ENCODE results near the gene ZSCAN26.

ZSCAN26 gene

DNA sequence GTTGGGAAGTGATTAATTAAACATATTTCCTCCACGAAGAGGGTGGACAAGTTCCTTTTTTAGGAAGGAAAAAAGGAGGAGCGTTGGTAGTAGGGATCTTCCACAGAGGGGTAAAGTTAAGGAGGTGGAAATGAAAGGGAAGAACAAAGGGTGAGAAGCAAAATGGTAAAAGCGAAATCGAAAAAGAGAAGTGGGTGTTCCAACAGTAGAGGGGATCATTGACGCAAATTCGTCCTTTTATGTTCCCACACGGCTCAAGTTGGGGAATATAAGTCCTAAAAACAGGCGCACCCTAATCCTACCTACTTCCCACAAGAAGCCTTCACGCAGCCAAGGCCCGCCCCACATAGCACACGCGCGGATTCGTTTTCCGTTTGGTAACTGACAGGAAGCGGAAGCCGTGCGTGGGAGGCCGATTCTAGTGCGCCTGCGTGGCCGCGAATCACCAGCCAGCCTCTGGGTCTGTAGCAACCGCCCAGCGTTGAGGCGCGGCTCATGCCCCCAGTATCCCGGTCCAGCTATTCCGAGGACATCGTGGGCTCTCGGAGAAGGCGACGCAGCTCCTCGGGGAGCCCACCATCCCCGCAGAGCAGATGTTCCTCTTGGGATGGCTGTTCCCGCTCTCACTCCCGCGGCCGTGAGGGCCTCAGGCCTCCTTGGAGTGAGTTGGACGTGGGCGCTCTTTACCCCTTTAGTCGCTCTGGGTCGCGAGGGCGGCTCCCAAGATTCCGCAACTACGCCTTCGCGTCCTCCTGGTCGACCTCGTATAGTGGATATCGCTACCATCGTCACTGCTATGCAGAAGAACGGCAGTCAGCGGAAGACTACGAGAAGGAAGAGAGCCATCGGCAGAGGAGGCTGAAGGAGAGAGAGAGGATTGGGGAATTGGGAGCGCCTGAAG, 7.8 kb upstream of the ZSCAN26 start, which contains the start of gene NKAPL:
TSS of gene NKAPL (plus strand) at position 421 of the 901 bp plus-strand sequence. CDS start at position 496, 75 bp downstream.
- TF ChIP-seq, protein P1, sequence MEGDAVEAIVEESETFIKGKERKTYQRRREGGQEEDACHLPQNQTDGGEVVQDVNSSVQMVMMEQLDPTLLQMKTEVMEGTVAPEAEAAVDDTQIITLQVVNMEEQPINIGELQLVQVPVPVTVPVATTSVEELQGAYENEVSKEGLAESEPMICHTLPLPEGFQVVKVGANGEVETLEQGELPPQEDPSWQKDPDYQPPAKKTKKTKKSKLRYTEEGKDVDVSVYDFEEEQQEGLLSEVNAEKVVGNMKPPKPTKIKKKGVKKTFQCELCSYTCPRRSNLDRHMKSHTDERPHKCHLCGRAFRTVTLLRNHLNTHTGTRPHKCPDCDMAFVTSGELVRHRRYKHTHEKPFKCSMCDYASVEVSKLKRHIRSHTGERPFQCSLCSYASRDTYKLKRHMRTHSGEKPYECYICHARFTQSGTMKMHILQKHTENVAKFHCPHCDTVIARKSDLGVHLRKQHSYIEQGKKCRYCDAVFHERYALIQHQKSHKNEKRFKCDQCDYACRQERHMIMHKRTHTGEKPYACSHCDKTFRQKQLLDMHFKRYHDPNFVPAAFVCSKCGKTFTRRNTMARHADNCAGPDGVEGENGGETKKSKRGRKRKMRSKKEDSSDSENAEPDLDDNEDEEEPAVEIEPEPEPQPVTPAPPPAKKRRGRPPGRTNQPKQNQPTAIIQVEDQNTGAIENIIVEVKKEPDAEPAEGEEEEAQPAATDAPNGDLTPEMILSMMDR (IDR thresholded peaks at IDR 0.05): no peak
- Histone ChIP-seq H3K36me3 (no peaks in the 10 kb centered on the region), H3K27ac (no peak within 1 kb of the TSS), H3K9me3 (peaks cover 0 to 13% (median 6%) of the 10 kb centered on the region in 3 donors), H3K27me3 (no peaks in the 10 kb centered on the region), H3K4me1 (peaks cover 0 to 9% (median 3%) of the 10 kb centered on the region in 4 donors), H3K4me3 (peak within 1 kb of the TSS; percentile 48 to 56)
- intact Hi-C loops (cut with DNase I; ENCODE audit: low total_unique reads): loop anchor here (10.0 kb wide), 1 partner anchor 96 kb away; no protein-coding TSS in a partner anchor
- peak; percentile 62 to 86 for DNase-seq

DNA sequence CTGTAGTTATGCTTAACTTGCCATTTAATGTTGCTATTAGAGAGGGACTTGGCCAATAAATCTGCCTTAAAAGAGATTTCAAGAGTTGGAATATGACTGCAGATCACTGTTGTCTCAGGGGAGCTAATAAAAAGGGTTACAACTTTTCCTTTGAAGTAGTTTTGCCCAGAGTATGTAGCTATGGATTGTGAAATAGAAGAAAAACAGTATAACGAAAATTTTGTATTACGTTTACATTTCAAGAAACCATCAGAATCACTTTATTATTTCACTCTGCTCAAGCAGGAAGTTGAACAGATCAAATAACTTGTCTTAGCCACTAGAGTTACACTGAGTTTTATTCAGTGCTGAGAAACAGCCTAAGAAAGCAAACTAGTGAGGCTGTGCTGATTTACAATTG, 3.0 kb upstream of the ZSCAN26 start:
- Histone ChIP-seq H3K4me1 (peaks cover 0 to 24% (median 9%) of the 10 kb centered on the region in 4 donors), H3K4me3 (no peak overlapping the region), H3K9me3 (peaks cover 0 to 13% (median 6%) of the 10 kb centered on the region in 3 donors), H3K27ac (no peak overlapping the region), H3K27me3 (no peaks in the 10 kb centered on the region), H3K36me3 (no peaks in the 10 kb centered on the region)
- DNase-seq: no peak
- TF ChIP-seq, protein P1 (IDR thresholded peaks at IDR 0.05): no peak
- intact Hi-C loops (cut with DNase I; ENCODE audit: low total_unique reads): no loop called here

DNA sequence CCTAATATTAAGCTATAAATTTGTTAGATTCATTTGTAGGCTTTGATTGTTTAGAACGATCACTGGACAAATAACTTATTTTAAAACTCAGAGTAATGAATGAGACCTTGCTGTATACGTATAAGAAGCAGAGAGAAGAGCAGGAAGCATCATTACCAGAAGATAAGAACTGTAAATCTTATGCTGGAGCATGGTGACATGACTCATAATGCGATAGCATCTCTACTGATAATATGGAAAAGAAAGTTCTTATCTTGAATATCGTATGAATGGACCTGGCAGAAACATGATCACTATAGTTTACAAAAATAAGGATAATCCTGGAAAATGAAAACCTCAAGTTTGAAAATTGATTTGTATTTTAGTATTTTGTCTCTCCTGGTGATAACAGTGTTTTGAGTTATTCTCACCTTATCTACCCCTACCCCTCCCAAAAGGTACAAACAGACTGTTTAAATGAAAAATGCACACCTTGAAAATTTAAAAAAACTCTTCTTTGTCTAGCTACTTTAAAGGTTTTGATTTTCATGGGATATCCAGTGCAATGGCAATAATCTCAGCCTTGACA, 2.0 kb upstream of the ZSCAN26 start:
- TF ChIP-seq, protein P1 (IDR thresholded peaks at IDR 0.05): no peak
- H3K4me1 ChIP-seq: peaks cover 0 to 17% (median 10%) of the 10 kb centered on the region in 4 donors
- intact Hi-C loops (cut with DNase I; ENCODE audit: low total_unique reads): no loop called here
- no peaks in the 10 kb centered on the region for H3K27me3 ChIP-seq
- no peaks in the 10 kb centered on the region for H3K36me3 ChIP-seq
- H3K4me3 ChIP-seq: no peak overlapping the region
- no peak for DNase-seq
- peaks cover 0 to 7% (median 0%) of the 10 kb centered on the region in 3 donors for H3K9me3 ChIP-seq
- H3K27ac ChIP-seq: no peak overlapping the region

DNA sequence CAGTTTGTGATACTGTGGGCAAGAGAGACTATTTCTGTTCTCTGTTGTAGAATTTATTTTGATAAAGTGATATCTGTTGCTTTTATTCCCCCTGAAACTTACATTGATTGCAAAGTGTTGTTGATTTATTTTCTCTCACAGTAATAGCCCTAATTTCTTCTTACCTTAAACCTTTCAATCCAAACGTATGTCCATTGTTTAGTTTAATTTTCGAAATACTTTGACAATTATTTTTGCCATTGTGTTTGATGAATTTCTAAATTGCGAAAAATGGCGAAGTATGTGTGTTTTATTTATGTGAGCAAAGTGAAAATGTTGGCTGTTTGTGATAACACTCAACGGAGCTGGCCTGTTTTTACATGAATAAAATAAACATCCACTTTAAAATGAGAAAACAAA, 381 bp upstream of the ZSCAN26 start:
- intact Hi-C loops (cut with DNase I; ENCODE audit: low total_unique reads): no loop called here

DNA sequence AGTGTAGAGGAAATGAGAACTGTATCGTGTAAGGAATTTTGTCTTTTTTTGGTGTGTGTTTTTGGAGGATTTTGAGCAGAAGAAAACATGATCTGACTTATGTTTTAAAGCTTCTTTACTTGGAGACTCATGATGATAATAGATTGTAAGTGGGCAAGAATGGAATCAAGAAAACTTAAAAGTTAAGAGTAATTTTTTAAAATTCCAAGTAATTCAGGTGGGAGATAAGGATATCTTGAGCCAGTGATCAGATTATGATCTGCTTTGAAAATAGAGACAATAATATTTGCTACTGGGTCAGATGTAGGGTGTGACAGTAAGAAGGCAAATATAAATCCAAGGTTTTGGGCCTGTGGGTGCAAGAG, 734 bp downstream of the ZSCAN26 start:
- Histone ChIP-seq H3K4me3 (peak overlapping the region; percentile 82 to 91), H3K4me1 (peaks cover 0 to 17% (median 10%) of the 10 kb centered on the region in 4 donors), H3K27ac (peak overlapping the region; percentile 86 to 87), H3K9me3 (no peaks in the 10 kb centered on the region), H3K36me3 (peaks cover 10 to 15% (median 13%) of the 10 kb centered on the region in 3 donors), H3K27me3 (no peaks in the 10 kb centered on the region)
- TF ChIP-seq, protein P1 (IDR thresholded peaks at IDR 0.05): no peak
- no peak for DNase-seq
- intact Hi-C loops (cut with DNase I; ENCODE audit: low total_unique reads): no loop called here

More for the DNA sequence above, 381 bp upstream of the ZSCAN26 start:
- Histone ChIP-seq H3K27me3 (no peaks in the 10 kb centered on the region), H3K4me1 (peaks cover 0 to 17% (median 10%) of the 10 kb centered on the region in 4 donors), H3K36me3 (peaks cover 0 to 3% (median 2%) of the 10 kb centered on the region in 3 donors), H3K27ac (peak overlapping the region; percentile 86 to 87), H3K9me3 (no peaks in the 10 kb centered on the region), H3K4me3 (peak overlapping the region; percentile 82 to 91)
- TF ChIP-seq, protein P1 (IDR thresholded peaks at IDR 0.05): no peak
- no peak for DNase-seq
